ENCODE results near the gene SENP6.

- TF ChIP-seq CTCF (IDR thresholded peaks at IDR 0.05) = no peak
- no peak for TF ChIP-seq POLR2A (IDR thresholded peaks at IDR 0.05)
Measured at GRCh38 chr6:75673884-75674283, 72.2 kb downstream of the SENP6 start.
